Fibroblast of villous mesenchyme (primary cell): ENCODE results near the gene MRPL30. TPM values are rescaled to one million over a fixed set of nuclear protein-coding genes. Genes with fewer than 3 reads are reported as not detected.

ENCODE experiments used
- DNase-seq: peaks from one replicate; pipeline ENCODE4 v3.0.0-alpha.2; 2010; ENCODE audit warnings: low read depth
- H3K4me3 ChIP-seq: 2 replicates; pipeline ENCODE4 v1.5.1; 2011; ENCODE audit warnings: low read depth, mild to moderate bottlenecking, low read length
- CTCF ChIP-seq: IDR thresholded peaks from 2 replicates; pipeline ENCODE4 v1.5.1; 2012; ENCODE audit warnings: low read depth, mild to moderate bottlenecking, low read length; ENCODE audit not compliant: insufficient read depth
- total RNA-seq: library from RNA; depleted of rRNA; stranded (reverse); fragments of >200 nt; gene quantifications from 2 replicates; pipeline ENCODE4 v1.2.3, GENCODE V29; 2012

The MRPL30 gene
- total RNA-seq, 1 donor = 40.6 TPM

GRCh38 chr2:99150706-99151105 lies 30.3 kb upstream of the MRPL30 start:
- no peak for TF ChIP-seq CTCF
- no peak overlapping the region for H3K4me3 ChIP-seq
- DNase-seq = no peak

- no peak overlapping the region for H3K4me3 ChIP-seq
- TF ChIP-seq CTCF = no peak
- DNase-seq = no peak
These were observed 28.6 kb upstream of the MRPL30 start for GRCh38 chr2:99152199-99152895.

GRCh38 chr2:99153921-99154604 lies 26.9 kb upstream of the MRPL30 start:
- H3K4me3 ChIP-seq = peak overlapping the region; percentile 82
- no peak for TF ChIP-seq CTCF
- DNase-seq = no peak

GRCh38 chr2:99154643-99155536 lies 26.1 kb upstream of the MRPL30 start, which contains the start of the genes LIPT1 and TSGA10:
Gene LIPT1, plus strand, starts transcription at chr2:99154967. Its CDS starts 6,991 bp downstream, at chr2:99161958.
Gene TSGA10, minus strand, starts transcription at chr2:99154942. Its CDS starts 45,503 bp downstream, at chr2:99109439.
- peak; percentile 21 for TF ChIP-seq CTCF
- H3K4me3 ChIP-seq = peak within 1 kb of the TSS; percentile 82
- peak; percentile 92 for DNase-seq

- no peak for TF ChIP-seq CTCF
- no peak overlapping the region for H3K4me3 ChIP-seq
- DNase-seq = no peak
These were observed 24.1 kb upstream of the MRPL30 start for GRCh38 chr2:99156891-99157290.

GRCh38 chr2:99158599-99158998 lies 22.4 kb upstream of the MRPL30 start:
- no peak for TF ChIP-seq CTCF
- no peak overlapping the region for H3K4me3 ChIP-seq
- DNase-seq = no peak
